ENCODE data around the gene ATP13A2. TPM values are rescaled to one million over a fixed set of nuclear protein-coding genes. Genes with fewer than 3 reads are reported as not detected.
"Not testable (repeated sequence)": the region's sequence is repeated elsewhere in the genome, so short reads cannot be mapped to it uniquely, and the experiment has no call there.

Gene ATP13A2
- total RNA-seq, 1 donor from 2014 or later: 54.4 TPM

- no peaks in the 10 kb centered on the region for H3K36me3 Mint-ChIP-seq (ENCODE audit: low read depth)
- H3K27me3 Mint-ChIP-seq (ENCODE audit: low read depth): no peaks in the 10 kb centered on the region
- TF ChIP-seq CTCF (IDR thresholded peaks at IDR 0.05): no peak
These were observed 57.1 kb downstream of the ATP13A2 start for GRCh38 chr1:16954579-16954978.

GRCh38 chr1:16952376-16952775 is 59.4 kb downstream of the ATP13A2 start:
- H3K27me3 Mint-ChIP-seq (ENCODE audit: low read depth); H3K4me1 Mint-ChIP-seq (ENCODE audit: low read depth); DNase-seq (ENCODE audit: low spot score); H3K9me3 Mint-ChIP-seq (ENCODE audit: low read depth); H3K27ac Mint-ChIP-seq (ENCODE audit: unreplicated experiment); H3K36me3 Mint-ChIP-seq (ENCODE audit: low read depth); H3K4me3 Mint-ChIP-seq (ENCODE audit: unreplicated experiment): not testable (repeated sequence)

More at GRCh38 chr1:16954579-16954978, 57.1 kb downstream of the ATP13A2 start:
- no peak overlapping the region for H3K4me3 Mint-ChIP-seq (ENCODE audit: unreplicated experiment)
- H3K9me3 Mint-ChIP-seq (ENCODE audit: low read depth): no peaks in the 10 kb centered on the region
- no peaks in the 10 kb centered on the region for H3K4me1 Mint-ChIP-seq (ENCODE audit: low read depth)
- DNase-seq (ENCODE audit: low spot score): no peak
- no peak overlapping the region for H3K27ac Mint-ChIP-seq (ENCODE audit: unreplicated experiment)

GRCh38 chr1:16949026-16949425 is 62.7 kb downstream of the ATP13A2 start:
- not testable (repeated sequence) for H3K27me3 Mint-ChIP-seq (ENCODE audit: low read depth); H3K4me3 Mint-ChIP-seq (ENCODE audit: unreplicated experiment); H3K4me1 Mint-ChIP-seq (ENCODE audit: low read depth); H3K27ac Mint-ChIP-seq (ENCODE audit: unreplicated experiment); H3K9me3 Mint-ChIP-seq (ENCODE audit: low read depth); H3K36me3 Mint-ChIP-seq (ENCODE audit: low read depth); DNase-seq (ENCODE audit: low spot score)

- not testable (repeated sequence) for DNase-seq (ENCODE audit: low spot score); H3K27me3 Mint-ChIP-seq (ENCODE audit: low read depth); H3K4me3 Mint-ChIP-seq (ENCODE audit: unreplicated experiment); H3K27ac Mint-ChIP-seq (ENCODE audit: unreplicated experiment); H3K36me3 Mint-ChIP-seq (ENCODE audit: low read depth); H3K9me3 Mint-ChIP-seq (ENCODE audit: low read depth); H3K4me1 Mint-ChIP-seq (ENCODE audit: low read depth)
These were observed 63.3 kb downstream of the ATP13A2 start for GRCh38 chr1:16948282-16948891.

GRCh38 chr1:16946646-16947045 is 65.1 kb downstream of the ATP13A2 start:
- Mint-ChIP-seq H3K27ac (ENCODE audit: unreplicated experiment) (no peak overlapping the region), H3K9me3 (ENCODE audit: low read depth) (no peaks in the 10 kb centered on the region)
- TF ChIP-seq CTCF (IDR thresholded peaks at IDR 0.05): no peak

GRCh38 chr1:16946185-16946584 is 65.5 kb downstream of the ATP13A2 start:
- not testable (repeated sequence) for H3K27me3 Mint-ChIP-seq (ENCODE audit: low read depth); H3K4me3 Mint-ChIP-seq (ENCODE audit: unreplicated experiment); H3K36me3 Mint-ChIP-seq (ENCODE audit: low read depth); H3K27ac Mint-ChIP-seq (ENCODE audit: unreplicated experiment); DNase-seq (ENCODE audit: low spot score); H3K4me1 Mint-ChIP-seq (ENCODE audit: low read depth); H3K9me3 Mint-ChIP-seq (ENCODE audit: low read depth)

More at GRCh38 chr1:16946646-16947045, 65.1 kb downstream of the ATP13A2 start:
- Mint-ChIP-seq H3K4me1 (ENCODE audit: low read depth) (no peaks in the 10 kb centered on the region), H3K27me3 (ENCODE audit: low read depth) (no peaks in the 10 kb centered on the region), H3K36me3 (ENCODE audit: low read depth) (peaks cover 2% of the 10 kb centered on the region), H3K4me3 (ENCODE audit: unreplicated experiment) (no peak overlapping the region)
- DNase-seq (ENCODE audit: low spot score): no peak

- not testable (repeated sequence) for H3K27me3 Mint-ChIP-seq (ENCODE audit: low read depth); H3K27ac Mint-ChIP-seq (ENCODE audit: unreplicated experiment); DNase-seq (ENCODE audit: low spot score); H3K36me3 Mint-ChIP-seq (ENCODE audit: low read depth); H3K4me3 Mint-ChIP-seq (ENCODE audit: unreplicated experiment); H3K9me3 Mint-ChIP-seq (ENCODE audit: low read depth); H3K4me1 Mint-ChIP-seq (ENCODE audit: low read depth)
These were observed 66.2 kb downstream of the ATP13A2 start for GRCh38 chr1:16945512-16945911.

- Mint-ChIP-seq H3K4me1 (ENCODE audit: low read depth) (no peaks in the 10 kb centered on the region), H3K27me3 (ENCODE audit: low read depth) (no peaks in the 10 kb centered on the region), H3K27ac (ENCODE audit: unreplicated experiment) (no peak overlapping the region), H3K4me3 (ENCODE audit: unreplicated experiment) (no peak overlapping the region), H3K9me3 (ENCODE audit: low read depth) (no peaks in the 10 kb centered on the region), H3K36me3 (ENCODE audit: low read depth) (peaks cover 2% of the 10 kb centered on the region)
- no peak for TF ChIP-seq CTCF (IDR thresholded peaks at IDR 0.05)
- no peak for DNase-seq (ENCODE audit: low spot score)
These were observed 67.7 kb downstream of the ATP13A2 start for GRCh38 chr1:16944038-16944437.

- not testable (repeated sequence) for H3K36me3 Mint-ChIP-seq (ENCODE audit: low read depth); H3K4me1 Mint-ChIP-seq (ENCODE audit: low read depth); H3K27me3 Mint-ChIP-seq (ENCODE audit: low read depth); H3K4me3 Mint-ChIP-seq (ENCODE audit: unreplicated experiment); H3K9me3 Mint-ChIP-seq (ENCODE audit: low read depth); DNase-seq (ENCODE audit: low spot score); H3K27ac Mint-ChIP-seq (ENCODE audit: unreplicated experiment)
These were observed 72.1 kb downstream of the ATP13A2 start for GRCh38 chr1:16939386-16940180.

Measured in chondrocyte (in vitro differentiated cells).